Measurements from ENCODE around the gene MRPS25. TPM values are rescaled to one million over a fixed set of nuclear protein-coding genes. Genes with fewer than 3 reads are reported as not detected.
A peak's percentile ranks its signal among the peaks of the same experiment; 100 is the strongest.

The MRPS25 gene
- total and polyA plus RNA-seq, 9 of the 15 experiments (the other 6 are each of a cell fraction or from before 2014, with no cell fraction given): 34.3 to 129 (median 78.2) TPM

- TF ChIP-seq CEBPG (CRISPR knock-in tag; IDR thresholded peaks at IDR 0.05): no peak
- TF ChIP-seq CEBPG (tag; conservative IDR thresholded peaks at IDR 0.05 in 1 of 2, IDR thresholded peaks at IDR 0.05 in 1 of 2): no peak; a peak in 1 of 4 replicates
- TF ChIP-seq ZNF212 (CRISPR knock-in tag; IDR thresholded peaks at IDR 0.05): no peak
- TF ChIP-seq FOS (IDR thresholded peaks at IDR 0.05; ENCODE audit: extremely low read depth, insufficient read length): no peak
- TF ChIP-seq TRIM24 (IDR thresholded peaks at IDR 0.05): peak; percentile 98
- TF ChIP-seq ZNF354B (CRISPR knock-in tag; IDR thresholded peaks at IDR 0.05): no peak
- no peak for TF ChIP-seq POU5F1 (IDR thresholded peaks at IDR 0.05; ENCODE audit: borderline replicate concordance, low read depth, low read length, partially characterized antibody)
- peak; percentile 81 for TF ChIP-seq CREB1 (IDR thresholded peaks at IDR 0.05)
- TF ChIP-seq CREB1 (CRISPR knock-in tag; IDR thresholded peaks at IDR 0.05): peak; percentile 31; the same call in 1 of the 2 replicates
- peak; percentile 43 to 98; a peak in 3 of 4 replicates for TF ChIP-seq MLLT1 (IDR thresholded peaks at IDR 0.05)
- no peak for TF ChIP-seq RBFOX2 (IDR thresholded peaks at IDR 0.05; ENCODE audit: low read depth, low read length)
- 0 out of 2 replicates have a peak, but pooled peaks have one; percentile 31 for TF ChIP-seq DDX20 (tag; IDR thresholded peaks at IDR 0.05; ENCODE audit: low read depth)
- peak in 1 of 2 experiments; percentile 76 for TF ChIP-seq AFF1 (IDR thresholded peaks at IDR 0.05; ENCODE audit: low read depth in 1 of 2, partially characterized antibody in 2 of 2)
- TF ChIP-seq ZNF431 (CRISPR knock-in tag; IDR thresholded peaks at IDR 0.05): peak; percentile 78; the same call in 1 of the 2 replicates
- no peak for TF ChIP-seq ATF1 (CRISPR knock-in tag; IDR thresholded peaks at IDR 0.05)
- TF ChIP-seq ATF1 (tag; IDR thresholded peaks at IDR 0.05): peak; percentile 45; the same call in 1 of the 2 replicates
- peak in 1 of 2 experiments; percentile 94; a peak in 2 of 4 replicates for TF ChIP-seq BCLAF1 (IDR thresholded peaks at IDR 0.05; ENCODE audit: borderline replicate concordance in 1 of 2, control insufficient read depth in 1 of 2, low read depth in 2 of 2, low read length in 1 of 2)
- TF ChIP-seq PHF8 (IDR thresholded peaks at IDR 0.05; ENCODE audit: borderline replicate concordance, low read length): no peak
Measured at GRCh38 chr3:15052335-15053242, 12.5 kb downstream of the MRPS25 start (continued).

Measured in K562 (cell line).